Body of pancreas (tissue), 4 donors: Measurements from ENCODE around the gene HSFX3.
"Not testable (repeated sequence)": the region's sequence is repeated elsewhere in the genome, so short reads cannot be mapped to it uniquely, and the experiment has no call there.

Experiments used
- CTCF ChIP-seq, 7 experiments: fragments of 450-650 bp in 4 of 7; fragments of 200-600 bp in 3 of 7; sonication (generic) in 3 of 7; IDR thresholded peaks; one replicate each; pipeline ENCODE4 v1.5.1; 2016 to 2019; ENCODE audit warnings: antibody characterized with exemption in 7 of 7
- POLR2A ChIP-seq, 3 donors: fragments of 450-650 bp; IDR thresholded peaks; one replicate each; pipeline ENCODE4 v1.6.1; 2016; ENCODE audit warnings: antibody characterized with exemption in 3 of 3, mild to moderate bottlenecking in 2 of 3

- not testable (repeated sequence) for TF ChIP-seq CTCF, POLR2A (IDR thresholded peaks at IDR 0.05)
Observed at GRCh38 chrX:149598603-149599002, 48.9 kb upstream of the HSFX3 start.
